Breast epithelium (tissue), 3 donors: ENCODE results near the gene ANTXR2.

Source experiments
- POLR2AphosphoS5 ChIP-seq, 3 donors: sonication (generic); formaldehyde crosslinking; IDR thresholded peaks; one replicate each; pipeline ENCODE4 v1.6.1; 2017; ENCODE audit warnings: antibody characterized with exemption in 3 of 3
- TF ChIP-seq, protein P1 (sequence below), 3 donors: fragments of 450-650 bp; IDR thresholded peaks; one replicate each; pipeline ENCODE4 v1.5.1; 2016 to 2017; ENCODE audit warnings: antibody characterized with exemption in 3 of 3, mild to moderate bottlenecking in 3 of 3, moderate library complexity in 3 of 3

DNA sequence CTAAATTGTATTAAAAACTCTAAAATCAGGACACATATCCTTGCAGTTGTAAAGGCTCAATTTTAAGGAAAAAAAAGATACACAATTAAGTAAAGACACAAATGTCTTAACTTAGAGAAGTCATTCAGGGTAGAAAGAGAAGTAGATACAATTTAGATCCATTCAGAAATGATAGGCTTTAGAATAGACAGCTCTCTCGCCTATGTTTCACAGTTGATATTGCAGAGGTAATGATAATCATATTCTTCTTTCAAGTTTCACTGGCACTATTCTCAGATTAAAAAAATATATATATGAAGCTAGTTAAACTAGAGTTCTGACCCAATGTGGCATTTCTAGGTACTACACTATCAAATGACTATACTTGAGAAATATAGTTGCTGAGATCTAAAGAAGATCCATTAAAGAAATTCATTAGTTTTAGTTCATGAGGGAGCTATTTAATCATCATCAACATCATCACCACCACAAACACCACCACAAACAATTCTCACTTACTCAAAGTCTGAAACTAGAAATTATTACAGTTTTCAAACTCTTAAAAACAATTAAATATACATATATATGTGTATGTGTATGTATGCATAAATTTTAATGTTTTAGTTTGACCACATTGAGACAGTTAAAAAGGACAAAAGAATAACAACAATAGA is 93.1 kb downstream of the ANTXR2 start:
- TF ChIP-seq, protein P1, sequence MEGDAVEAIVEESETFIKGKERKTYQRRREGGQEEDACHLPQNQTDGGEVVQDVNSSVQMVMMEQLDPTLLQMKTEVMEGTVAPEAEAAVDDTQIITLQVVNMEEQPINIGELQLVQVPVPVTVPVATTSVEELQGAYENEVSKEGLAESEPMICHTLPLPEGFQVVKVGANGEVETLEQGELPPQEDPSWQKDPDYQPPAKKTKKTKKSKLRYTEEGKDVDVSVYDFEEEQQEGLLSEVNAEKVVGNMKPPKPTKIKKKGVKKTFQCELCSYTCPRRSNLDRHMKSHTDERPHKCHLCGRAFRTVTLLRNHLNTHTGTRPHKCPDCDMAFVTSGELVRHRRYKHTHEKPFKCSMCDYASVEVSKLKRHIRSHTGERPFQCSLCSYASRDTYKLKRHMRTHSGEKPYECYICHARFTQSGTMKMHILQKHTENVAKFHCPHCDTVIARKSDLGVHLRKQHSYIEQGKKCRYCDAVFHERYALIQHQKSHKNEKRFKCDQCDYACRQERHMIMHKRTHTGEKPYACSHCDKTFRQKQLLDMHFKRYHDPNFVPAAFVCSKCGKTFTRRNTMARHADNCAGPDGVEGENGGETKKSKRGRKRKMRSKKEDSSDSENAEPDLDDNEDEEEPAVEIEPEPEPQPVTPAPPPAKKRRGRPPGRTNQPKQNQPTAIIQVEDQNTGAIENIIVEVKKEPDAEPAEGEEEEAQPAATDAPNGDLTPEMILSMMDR (IDR thresholded peaks at IDR 0.05), result no peak
- no peak for TF ChIP-seq POLR2AphosphoS5 (IDR thresholded peaks at IDR 0.05)
